DND-41 (cell line): ENCODE data around the gene RNF151.

ENCODE experiments used
- EZH2 ChIP-seq: IDR thresholded peaks from 3 replicates; pipeline ENCODE4 v1.6.1; 2012; ENCODE audit warnings: borderline replicate concordance, low read depth, mild to moderate bottlenecking, moderate library complexity, low read length, inconsistent platforms; ENCODE audit not compliant: severe bottlenecking
- TF ChIP-seq, protein P1 (sequence below): IDR thresholded peaks from 2 replicates; pipeline ENCODE4 v1.5.1; 2012; ENCODE audit warnings: borderline replicate concordance, low read length, moderate library complexity, mild to moderate bottlenecking; ENCODE audit not compliant: poor library complexity, severe bottlenecking; ENCODE audit errors: extremely low read depth

DNA sequence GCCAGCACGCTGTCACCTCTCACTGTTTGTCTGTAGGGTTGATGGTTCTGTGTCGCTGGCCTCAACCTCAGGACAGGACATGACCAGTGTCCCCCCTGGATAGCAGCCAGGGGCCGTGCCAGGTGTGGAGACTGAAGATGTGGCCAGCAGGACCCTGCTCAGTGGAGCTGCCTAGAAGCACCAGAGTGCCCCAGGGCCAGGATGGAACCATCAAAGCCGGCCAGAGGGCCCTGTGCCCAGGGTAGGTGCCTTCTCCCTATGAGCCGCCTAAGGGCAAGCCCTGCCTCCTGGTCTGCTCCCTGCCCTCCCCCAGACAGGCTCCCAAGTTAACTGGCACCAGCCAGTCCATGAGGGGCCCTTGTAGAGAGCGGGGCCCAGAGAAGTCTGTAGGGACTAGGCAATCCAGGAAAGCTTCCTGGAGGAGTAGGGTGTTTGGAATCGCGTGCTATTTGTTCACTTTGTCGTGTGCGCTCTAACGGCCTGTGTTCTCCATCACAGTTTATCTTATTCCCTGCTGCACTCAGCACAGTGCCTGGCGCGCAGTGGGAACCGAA, 7.9 kb upstream of the RNF151 start:
- TF ChIP-seq, protein P1, sequence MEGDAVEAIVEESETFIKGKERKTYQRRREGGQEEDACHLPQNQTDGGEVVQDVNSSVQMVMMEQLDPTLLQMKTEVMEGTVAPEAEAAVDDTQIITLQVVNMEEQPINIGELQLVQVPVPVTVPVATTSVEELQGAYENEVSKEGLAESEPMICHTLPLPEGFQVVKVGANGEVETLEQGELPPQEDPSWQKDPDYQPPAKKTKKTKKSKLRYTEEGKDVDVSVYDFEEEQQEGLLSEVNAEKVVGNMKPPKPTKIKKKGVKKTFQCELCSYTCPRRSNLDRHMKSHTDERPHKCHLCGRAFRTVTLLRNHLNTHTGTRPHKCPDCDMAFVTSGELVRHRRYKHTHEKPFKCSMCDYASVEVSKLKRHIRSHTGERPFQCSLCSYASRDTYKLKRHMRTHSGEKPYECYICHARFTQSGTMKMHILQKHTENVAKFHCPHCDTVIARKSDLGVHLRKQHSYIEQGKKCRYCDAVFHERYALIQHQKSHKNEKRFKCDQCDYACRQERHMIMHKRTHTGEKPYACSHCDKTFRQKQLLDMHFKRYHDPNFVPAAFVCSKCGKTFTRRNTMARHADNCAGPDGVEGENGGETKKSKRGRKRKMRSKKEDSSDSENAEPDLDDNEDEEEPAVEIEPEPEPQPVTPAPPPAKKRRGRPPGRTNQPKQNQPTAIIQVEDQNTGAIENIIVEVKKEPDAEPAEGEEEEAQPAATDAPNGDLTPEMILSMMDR, result no peak
- TF ChIP-seq EZH2, result no peak
